DMS 273 (cell line): ENCODE measurements around the gene KRT1.
"Not testable (repeated sequence)": the region's sequence is repeated elsewhere in the genome, so short reads cannot be mapped to it uniquely, and the experiment has no call there.

Experiments
- DNase-seq: peaks from one replicate; lab custom pipeline; 2025; ENCODE audit not compliant: unreplicated experiment; lab: John Stamatoyannopoulos, UW

Gene KRT1

DNA sequence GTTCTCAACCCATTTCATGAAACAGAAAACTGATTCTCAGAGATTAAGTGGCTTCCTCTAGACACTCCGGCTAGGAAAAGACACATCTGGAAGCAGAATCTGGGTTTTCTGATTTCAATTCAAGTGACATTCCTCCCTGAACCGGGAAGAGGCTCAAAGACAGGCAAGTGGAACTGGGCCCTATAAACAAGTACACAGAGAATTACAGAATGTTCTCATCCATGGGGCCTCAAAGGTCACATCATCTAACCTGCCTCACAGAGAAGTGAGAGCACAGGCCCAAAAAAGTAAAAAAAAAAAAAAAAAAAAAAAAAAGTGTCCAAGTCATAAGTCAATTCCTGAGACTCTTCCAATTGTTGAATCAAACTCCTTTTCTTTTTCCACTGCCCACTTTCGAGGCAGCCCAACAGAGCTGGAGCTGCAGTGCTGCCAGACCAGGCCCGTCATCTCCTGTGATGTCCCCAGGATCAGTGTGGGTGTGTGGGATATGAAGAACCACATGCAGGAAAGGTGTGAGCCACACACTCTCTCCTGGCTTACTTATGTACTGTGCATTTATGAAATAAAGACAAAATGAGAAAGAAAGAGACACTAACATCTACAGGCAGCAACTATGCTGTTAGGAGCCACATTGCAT, 2.8 kb upstream of the KRT1 start:
- DNase-seq: no peak

- DNase-seq: no peak
These were observed 2.1 kb upstream of the KRT1 start for GRCh38 chr12:52682381-52682660.

DNA sequence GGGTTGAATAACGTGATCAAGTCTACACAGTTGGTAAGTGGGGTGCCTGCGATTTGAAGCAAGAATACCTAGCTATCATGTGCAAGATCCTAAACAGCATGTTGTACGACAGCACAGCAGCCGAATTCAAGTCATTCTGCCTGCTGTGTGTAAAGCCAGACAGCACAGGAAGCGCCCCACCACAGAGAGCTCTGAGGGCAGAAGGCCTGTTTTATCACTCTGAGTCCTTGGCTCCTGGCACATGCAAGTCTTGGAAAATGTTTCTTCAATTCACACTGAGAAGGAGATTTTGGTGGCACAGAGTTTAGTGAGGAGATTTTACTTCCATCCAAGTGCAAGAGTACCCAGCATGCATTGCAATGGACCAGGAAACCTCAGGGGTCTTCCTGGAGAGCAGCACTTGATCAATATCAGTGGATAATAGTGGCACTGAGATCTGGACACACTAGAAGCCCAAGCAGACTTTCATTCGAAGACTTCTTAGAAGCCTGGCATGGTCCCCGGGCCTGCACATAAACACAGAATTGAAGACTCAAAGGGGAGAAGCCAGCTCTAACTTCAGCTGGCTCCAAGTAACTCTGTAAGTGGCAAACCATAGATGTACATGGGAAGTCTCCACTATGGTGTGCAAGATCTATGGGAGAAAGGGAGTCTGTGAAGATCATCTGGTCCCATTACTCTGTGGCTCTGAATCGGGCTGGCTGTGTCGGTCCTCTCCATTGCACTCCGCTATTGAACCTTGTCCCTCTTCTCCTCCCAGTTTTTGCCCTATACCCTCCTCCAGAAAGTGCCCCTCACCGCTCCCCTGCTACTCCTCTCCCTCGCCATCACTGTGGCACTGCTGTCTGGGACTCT, 1.5 kb upstream of the KRT1 start:
- DNase-seq: no peak

DNA sequence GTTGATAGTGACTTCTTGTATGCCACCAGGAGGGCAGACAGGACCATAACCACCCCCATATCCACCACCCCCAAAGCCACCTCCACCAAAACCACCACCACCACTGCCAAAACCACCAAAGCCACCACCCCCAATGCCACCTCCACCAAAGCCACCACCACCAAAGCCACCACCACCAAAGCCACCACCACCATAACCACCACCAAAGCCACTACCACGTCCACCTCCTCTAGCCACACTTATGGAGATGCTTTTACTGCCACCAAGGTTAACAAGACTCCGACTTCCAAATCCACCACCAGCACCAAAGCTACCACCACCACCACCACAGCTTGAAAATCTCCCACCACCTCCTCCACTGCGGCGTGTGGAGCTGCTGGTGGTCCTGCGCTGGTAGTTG, 332 bp downstream of the KRT1 start:
- DNase-seq: no peak

DNA sequence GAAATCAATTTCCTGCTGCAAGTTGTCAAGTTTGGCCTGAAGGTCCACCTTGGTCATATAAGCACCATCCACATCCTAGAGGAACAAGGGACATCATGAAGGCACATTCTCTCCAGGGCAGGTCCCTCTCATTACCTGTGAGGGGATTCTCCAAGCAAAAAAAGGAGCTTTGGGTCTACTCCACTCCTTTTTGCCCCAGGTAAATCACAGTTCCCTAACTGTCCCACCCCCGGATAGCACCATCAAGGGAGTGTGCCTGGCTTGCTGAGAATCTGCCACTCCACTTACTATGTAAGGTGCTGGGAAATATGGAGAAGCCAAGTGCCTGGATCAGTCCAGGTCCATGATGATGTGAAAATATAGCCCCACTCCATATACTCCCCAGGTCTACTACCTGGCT, 2.5 kb downstream of the KRT1 start:
- no peak for DNase-seq

DNA sequence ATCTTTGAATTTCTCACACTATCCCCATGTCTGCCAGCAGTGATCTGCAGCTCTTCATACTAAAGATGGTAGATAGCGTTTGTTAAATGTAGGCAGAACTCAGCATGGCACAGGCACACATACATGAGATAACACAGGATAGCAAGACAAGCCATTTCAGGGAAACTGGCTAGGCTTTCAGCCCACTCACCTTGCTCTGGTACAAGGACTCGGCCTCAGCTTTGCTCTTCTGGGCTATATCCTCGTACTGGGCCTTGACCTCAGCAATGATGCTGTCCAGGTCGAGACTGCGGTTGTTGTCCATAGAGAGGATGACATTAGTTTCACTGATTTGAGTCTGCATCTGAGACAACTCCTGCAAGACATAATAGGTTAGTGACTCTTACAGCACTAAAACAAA, 3.1 kb downstream of the KRT1 start:
- DNase-seq: no peak

- DNase-seq: no peak
These were observed 4.0 kb downstream of the KRT1 start for GRCh38 chr12:52676163-52676562.

DNA sequence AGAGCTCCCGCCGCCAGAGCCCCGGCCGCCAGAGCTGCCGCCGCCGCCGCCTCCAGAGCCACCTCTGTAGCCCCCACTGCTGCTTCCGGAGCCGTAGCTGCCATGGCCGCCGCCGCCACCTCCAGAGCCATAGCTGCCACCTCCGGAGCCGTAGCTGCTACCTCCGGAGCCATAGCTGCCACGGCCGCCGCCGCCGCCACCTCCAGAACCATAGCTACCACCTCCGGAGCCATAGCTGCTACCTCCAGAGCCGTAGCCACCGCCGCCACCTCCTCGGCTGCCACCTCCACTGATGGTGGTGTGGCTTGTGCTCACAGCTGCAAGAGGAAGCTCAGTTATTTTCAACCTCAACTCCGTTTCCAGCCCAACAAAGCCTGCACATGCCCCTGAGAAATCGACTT, 4.9 kb downstream of the KRT1 start:
- DNase-seq: no peak

DNA sequence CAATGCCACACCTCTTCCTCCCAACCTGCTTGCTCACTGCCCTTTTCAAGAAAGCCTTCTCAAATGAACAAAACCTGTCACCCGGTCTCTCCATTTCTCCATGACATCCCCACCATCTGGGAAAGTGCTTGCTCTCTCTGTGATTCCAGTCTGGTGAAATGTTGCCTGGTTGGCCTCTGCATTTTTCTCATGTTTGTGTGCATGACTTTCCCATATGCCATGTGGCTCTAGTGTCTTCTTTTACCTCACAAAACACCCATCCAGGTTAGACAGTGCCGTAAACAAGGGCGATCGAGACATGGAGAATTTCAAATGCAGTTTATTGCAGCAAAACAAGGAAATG, 5.8 kb downstream of the KRT1 start:
- no peak for DNase-seq

DNA sequence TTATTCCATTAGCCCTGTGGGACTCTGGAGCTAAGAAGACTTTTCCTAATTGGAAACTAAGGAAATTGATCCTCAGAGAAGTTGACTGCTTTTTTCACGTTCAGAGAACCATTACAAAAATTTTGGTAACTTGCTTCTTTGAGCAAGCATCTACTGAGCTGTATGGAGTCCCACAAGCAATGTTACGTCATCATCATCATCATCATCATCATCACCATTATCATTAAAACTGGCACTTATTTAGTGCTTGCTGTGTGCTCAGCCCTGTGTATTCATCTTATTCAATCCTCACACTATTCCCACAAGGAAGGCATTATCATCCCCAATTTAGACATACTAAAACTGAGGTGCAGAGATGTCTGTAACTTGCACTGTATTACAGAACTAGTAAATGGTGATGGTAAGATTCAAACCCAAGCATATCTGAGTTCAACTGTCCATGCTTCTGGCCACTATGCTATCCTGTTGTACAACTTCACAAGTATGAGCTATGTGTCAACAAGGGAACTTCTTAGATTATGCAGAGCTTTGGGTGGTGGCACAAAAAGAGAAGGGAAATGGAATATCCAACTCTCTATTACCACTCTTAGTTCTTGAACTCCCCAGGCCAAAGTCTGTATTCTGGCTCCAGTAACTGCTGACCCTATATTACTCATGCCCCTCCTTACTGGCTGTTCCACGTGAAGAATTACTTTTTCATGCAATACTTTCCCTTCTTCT, 6.3 kb downstream of the KRT1 start:
- DNase-seq: no peak

DNA sequence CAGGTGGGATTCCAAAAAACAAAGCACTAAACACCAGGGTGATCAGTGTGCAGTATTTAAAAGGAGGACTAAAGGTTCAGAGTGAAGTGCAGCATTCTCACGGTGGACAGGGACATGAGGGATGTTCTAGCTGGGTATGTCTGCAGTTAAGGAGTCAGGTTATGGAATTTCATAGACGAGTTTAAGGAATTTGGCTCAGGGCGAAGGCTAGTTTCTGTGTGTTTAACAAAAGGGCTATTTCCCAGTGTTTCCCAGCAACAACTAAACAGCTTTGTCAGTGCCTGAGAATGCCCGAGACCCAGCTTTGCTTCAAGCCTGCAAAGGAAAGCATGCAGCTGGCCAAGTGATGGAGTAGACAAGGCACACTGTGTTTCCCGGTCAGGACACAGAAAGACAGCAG, 7.0 kb downstream of the KRT1 start:
- no peak for DNase-seq

DNA sequence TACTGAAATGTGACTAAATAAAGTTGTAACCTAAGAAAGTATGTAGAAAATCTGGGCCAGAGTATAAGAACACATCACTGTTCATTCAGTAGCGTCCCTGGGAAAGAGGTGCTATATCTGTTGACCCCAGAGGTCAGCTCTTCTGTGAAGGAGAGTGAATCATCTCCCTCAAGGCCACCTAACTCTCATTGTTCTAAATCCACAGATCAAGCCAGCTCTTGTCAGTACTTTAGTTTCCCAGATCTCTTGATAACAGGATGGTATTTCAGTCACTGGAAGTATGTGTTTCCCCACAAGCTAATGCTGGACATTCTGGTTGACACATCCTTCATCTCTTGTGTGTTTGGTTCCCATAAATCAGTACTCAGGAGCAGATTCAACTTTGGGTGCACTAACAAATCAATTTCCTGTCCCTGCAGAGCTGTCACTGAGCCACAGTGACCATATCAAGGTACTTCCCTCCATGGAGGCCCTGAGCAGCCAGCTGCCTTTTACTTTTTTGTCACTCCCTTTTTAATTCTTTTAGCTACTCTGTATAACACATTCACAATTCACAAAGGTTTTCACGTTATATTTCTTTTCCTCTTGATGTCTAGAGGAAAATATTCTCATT, 7.8 kb downstream of the KRT1 start:
- no peak for DNase-seq

DNA sequence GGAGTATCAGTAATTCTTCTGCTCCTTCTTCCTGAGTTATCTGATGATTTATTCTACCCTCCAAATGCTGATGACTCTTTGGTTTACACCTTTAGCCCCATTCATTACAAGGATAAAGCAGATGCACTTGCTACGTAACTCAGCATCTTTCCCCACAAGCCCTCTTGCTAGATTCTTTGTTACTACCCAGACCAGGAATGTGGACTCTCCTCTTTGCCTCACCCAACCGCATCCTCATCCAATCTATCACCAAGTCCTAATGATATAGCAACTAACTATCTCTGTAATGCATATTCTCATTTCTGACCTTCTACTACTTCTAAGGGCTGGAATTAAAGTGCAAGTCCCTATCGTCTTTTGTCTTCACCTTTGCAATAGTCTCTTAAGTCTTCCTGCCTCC, 9.2 kb downstream of the KRT1 start:
- DNase-seq: no peak

DNA sequence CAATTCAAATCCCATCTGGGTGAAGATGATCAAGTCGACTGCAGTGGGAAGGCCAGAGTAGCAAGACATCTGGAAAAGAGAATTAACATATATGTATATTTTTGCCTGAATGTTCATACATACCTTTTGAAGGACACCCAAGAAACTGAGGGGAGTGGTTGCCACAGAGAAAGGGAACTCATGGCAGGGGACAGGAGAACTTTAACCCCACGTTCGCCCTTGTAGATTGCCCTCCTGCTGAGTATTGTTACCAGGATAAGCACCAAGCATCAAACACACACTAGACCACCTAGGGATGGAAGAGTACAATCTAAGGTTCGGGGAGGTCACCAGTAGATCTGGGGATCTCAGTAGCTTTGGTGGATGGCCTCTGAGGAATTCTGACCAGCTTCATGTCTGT, 9.7 kb downstream of the KRT1 start:
- no peak for DNase-seq

DNA sequence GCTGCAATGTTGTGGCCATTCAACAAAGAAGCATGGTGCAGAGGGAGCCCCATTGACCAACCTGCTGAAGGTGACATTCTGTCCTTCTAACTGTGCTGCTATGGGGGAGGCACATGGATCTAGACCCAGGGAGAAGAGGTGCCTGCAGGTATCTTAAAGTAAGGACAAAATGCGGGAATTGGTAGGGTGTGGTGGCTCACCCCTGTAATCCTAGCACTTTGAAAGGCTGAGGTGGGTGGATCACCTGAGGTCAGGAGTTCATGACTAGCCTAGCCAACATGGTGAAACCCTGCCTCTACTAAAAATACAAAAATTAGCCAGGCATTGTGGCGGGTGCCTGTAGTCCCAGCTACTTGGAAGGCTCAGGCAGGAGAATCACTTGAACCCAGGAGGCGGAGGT, 10.3 kb downstream of the KRT1 start:
- DNase-seq: not testable (repeated sequence)

DNA sequence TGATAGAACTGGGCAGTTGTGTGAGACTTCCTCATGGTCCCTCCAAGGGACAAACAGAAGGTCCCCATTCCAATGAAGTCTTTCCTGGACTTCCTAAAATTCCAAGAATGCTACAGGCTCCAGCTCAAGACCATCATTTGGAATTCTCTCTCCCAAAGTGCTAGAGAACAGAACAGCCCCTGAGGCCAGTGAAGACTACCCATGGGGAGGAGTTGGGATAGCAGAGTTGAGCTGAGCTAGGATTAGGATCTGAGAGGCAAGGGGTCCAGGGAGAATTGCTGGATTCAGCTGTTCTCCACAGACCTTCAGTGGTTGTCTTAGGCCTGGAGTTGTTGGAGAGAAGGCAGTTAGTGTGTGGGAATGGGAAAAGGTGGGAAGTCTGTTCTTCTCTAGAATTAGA, 10.8 kb downstream of the KRT1 start:
- no peak for DNase-seq

DNA sequence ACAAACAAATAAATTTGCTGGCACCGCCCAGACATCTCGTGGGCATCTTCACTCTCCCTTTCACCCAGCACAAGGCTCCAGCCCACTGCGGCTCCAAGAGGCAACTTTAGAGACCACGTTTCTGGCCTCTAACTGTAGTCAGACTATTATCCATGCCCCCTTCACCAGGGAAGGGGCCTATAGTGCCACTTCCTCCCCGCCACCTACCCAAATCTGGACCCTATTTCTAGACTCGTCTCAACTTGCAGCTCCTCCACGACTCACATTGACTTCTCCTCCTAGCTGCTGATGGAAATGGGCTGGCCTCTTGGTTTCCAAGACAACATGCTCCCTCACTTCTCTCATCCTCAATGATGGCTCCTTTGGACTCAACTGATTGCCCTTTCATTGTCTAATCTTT, 12.3 kb downstream of the KRT1 start:
- no peak for DNase-seq

GRCh38 chr12:52667509-52667908, 12.7 kb downstream of the KRT1 start:
- no peak for DNase-seq

GRCh38 chr12:52666471-52666870, 13.7 kb downstream of the KRT1 start:
- no peak for DNase-seq

GRCh38 chr12:52663420-52663819, 16.8 kb downstream of the KRT1 start:
- no peak for DNase-seq

DNA sequence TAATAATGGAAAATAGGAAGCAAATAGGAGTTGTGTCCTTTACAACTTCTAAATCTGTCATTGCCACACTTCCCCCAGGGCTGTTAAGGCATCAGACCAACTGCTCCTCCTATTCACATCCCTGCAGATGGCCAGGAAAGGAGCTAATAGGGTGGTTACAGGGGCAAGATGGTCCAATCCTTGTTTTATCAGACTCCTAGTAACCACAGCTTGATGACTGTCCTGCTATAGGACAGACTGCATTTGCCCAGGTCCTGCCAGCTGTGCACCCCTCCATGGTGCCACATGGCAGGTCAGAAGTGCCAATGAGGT, 17.3 kb downstream of the KRT1 start:
- no peak for DNase-seq
